GM21367 (cell line): ENCODE measurements around the gene CEP131.
"Not testable (repeated sequence)": the region's sequence is repeated elsewhere in the genome, so short reads cannot be mapped to it uniquely, and the experiment has no call there.

Source experiments
- ATAC-seq: cut with Tn5 transposase; IDR thresholded peaks from one replicate; pipeline ENCODE4 v1.9.1; 2021; ENCODE audit not compliant: unreplicated experiment

Gene CEP131

DNA sequence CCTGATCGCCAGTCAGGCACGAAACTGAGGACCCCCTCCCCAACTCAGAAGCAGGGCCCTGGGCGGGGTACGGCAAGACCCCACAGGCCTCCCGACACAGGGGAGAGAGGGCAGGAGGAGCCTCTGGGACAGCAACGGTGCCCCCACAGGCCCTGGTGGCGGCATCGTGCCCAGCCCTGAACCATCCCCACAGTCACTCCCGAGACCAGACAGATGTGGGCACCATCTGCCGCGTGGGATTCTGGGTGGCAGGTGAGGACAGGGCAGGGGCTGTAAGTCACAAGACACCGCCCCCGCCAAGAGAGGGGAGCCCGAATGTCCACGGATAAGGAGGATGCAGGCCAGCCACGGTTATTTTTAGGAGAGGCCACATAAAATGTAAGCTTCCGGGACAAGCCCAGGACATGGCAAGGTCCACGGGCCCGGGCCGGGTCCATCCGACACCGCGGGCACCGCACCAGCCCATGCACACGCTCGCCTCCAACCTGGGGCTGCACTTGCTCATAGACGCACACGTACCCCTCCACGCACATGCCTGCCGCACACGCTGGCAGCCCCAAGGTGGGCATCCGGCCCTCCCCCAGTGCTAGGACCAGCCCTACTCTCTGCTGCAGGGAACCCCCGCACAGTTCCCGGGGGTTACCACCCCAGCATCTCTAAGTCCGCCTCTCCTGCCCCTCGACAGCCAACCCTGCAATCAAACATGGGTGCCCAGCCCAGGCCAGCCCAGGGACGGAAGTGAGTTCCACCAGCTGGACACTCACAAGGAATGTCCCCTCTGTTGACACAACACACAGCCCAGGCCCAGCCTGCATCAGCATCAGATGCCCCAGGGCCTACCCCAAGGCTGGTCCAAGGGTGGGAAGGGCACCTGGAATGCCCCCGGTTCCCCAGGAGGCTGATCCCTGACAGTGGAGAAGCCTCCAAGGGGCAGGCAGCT is 65.6 kb downstream of the CEP131 start:
- ATAC-seq = no peak

- no peak for ATAC-seq
Measured at GRCh38 chr17:81154961-81155360, 67.8 kb downstream of the CEP131 start.

GRCh38 chr17:81154016-81154415 is 68.7 kb downstream of the CEP131 start:
- not testable (repeated sequence) for ATAC-seq

GRCh38 chr17:81153340-81153803 is 69.4 kb downstream of the CEP131 start:
- ATAC-seq = no peak

GRCh38 chr17:81152288-81152828 is 70.4 kb downstream of the CEP131 start:
- no peak for ATAC-seq

GRCh38 chr17:81151278-81151677 is 71.5 kb downstream of the CEP131 start:
- ATAC-seq = no peak

GRCh38 chr17:81150377-81151077 is 72.2 kb downstream of the CEP131 start:
- ATAC-seq = no peak

- no peak for ATAC-seq
Measured at GRCh38 chr17:81148986-81149533, 73.7 kb downstream of the CEP131 start.

GRCh38 chr17:81148571-81148970 is 74.2 kb downstream of the CEP131 start:
- ATAC-seq = no peak

DNA sequence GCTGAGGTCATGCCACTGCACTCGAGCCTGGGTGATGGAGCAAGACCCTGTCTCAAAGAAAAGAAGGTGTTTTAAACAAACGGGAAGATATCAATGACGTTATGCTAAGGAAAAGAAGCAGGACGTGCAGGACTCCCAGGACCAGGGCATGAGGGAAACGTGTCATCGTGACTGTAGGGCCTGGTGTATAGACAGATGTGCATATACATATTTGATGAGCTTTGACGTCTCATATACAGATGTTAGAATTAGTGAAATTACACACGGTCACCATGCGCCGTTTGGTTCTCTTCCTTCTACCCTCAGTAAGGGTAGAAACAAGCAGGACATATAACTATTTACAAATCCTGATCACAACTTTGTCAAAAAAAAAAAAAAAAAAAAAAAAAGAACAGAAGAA is 75.1 kb downstream of the CEP131 start:
- no peak for ATAC-seq

DNA sequence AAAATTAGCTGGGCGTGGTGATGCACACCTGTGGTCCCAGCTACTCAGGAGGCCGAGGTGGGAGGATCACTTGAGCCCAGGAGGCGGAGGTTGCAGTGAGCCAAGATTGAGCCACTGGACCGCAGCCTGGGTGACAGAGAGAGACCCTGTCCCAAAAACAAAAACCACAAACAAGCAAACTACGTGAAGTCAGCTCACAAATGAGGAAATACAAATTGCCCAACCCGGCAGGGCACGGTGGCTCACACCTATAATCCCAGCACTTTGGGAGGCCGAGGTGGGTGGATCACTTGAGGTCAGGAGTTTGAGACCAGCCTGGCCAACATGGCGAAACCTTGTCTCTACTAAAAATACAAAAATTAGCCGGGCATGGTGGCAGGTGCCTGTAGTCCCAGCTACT is 76.6 kb downstream of the CEP131 start:
- not testable (repeated sequence) for ATAC-seq

- ATAC-seq = no peak
Measured at GRCh38 chr17:81144423-81144781, 78.4 kb downstream of the CEP131 start.

DNA sequence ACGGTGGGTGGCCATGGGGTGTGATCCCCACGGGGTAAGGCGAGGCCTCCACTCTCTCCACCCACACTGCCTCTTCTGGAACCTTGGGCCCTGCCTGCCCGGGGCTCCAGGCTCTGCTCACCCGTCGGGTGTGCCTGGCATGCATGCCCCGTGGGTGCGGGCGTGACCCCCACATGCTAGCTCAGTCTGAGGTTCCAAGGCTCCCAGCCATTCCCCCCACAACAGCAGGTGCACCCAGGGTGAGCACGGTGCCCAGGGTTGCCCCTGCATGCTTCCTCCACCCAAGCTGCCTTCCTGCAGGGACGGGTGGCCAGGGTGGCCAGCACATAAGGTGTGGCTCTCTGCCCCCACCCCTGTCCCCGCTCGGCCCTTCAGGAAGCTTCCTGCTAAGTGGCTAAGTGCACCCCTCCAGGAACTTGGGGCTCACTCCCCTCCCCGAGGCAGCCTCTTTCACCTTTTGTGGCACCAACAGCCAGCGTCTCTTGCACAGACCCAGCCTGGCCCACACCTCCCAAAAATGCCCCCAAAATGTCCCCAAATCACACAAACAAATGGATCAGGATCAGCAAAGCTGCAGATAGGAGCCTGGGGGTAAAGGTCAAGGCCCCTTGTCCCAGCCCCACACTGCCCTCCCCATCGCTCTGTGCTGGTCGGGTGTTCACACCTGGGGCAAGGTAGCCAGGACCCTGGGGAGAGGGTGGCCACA is 78.9 kb downstream of the CEP131 start:
- no peak for ATAC-seq

GRCh38 chr17:81143200-81143527 is 79.6 kb downstream of the CEP131 start:
- no peak for ATAC-seq

DNA sequence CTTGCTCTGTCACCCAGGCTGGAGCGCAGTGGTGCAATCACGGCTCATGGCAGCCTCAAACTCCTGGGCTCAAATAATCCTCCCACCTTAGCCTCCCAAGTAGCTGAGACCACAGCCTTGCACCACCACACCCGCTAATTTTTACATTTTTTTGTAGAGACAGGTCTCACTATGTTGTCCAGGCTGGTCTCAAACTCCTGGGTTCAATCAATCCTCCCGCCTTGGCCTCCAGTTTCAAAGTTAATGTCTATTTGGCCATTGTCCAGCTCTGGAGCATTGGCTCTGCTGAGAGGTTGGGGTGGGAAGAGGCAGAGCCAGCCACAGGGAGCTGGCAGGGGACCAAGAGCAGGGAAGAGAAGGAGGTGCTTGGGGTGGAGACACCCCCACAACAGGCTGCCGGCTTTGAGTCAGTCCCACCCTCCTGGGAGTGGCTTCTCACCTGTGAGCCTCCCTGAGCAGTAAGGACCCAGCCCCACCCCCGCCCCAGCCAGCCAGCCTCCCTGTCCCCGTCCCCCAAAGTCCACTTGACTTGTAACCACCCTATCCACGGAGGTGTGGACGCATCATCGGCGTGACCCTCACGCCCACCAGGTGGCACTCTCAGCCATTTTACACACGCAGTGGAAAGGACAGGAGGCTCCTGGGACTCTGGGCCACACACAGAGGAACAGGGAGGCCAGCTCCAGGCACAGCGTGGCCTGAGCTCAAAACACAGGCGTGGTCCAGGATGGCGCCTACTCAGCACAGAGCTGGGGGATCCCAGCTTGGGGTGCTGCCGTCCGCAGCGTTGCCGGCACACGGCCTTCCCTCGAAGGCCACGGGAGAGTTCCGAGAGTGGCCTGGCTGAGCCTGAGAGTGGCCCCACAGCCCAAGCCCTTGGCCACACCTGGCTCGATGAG is 80.2 kb downstream of the CEP131 start:
- ATAC-seq = no peak

- no peak for ATAC-seq
Measured at GRCh38 chr17:81140695-81141094, 82.1 kb downstream of the CEP131 start.

GRCh38 chr17:81140018-81140417 is 82.7 kb downstream of the CEP131 start:
- ATAC-seq = no peak
